IPS-18a (cell line): ENCODE data around the gene RNU7-1.
A peak's percentile ranks its signal among the peaks of the same experiment; 100 is the strongest.
"Not testable (repeated sequence)": the region's sequence is repeated elsewhere in the genome, so short reads cannot be mapped to it uniquely, and the experiment has no call there.

ENCODE experiments used
- H3K27ac ChIP-seq: one replicate; pipeline ENCODE4 v1.5.1; 2013; ENCODE audit warnings: low read length
- H3K27me3 ChIP-seq: one replicate; pipeline ENCODE4 v1.6.1; 2013; ENCODE audit warnings: mild to moderate bottlenecking, low read length; ENCODE audit not compliant: control insufficient read depth, insufficient read depth
- H3K36me3 ChIP-seq: one replicate; pipeline ENCODE4 v1.6.1; 2013; ENCODE audit warnings: low read depth, low read length; ENCODE audit not compliant: control insufficient read depth
- H3K4me1 ChIP-seq: one replicate; pipeline ENCODE4 v1.6.1; 2013; ENCODE audit warnings: low read depth, low read length; ENCODE audit not compliant: control insufficient read depth
- H3K4me3 ChIP-seq: one replicate; pipeline ENCODE4 v1.5.1; 2013; ENCODE audit warnings: low read length
- H3K9ac ChIP-seq: one replicate; pipeline ENCODE4 v1.6.1; 2013; ENCODE audit warnings: mild to moderate bottlenecking, low read length, moderate library complexity
- H3K9me3 ChIP-seq: one replicate; pipeline ENCODE4 v1.6.1; 2013; ENCODE audit warnings: low read depth, low read length; ENCODE audit not compliant: control insufficient read depth

Gene RNU7-1

GRCh38 chr12:6943722-6944380 lies at the start of gene RNU7-1, which contains the start of gene C12orf57:
TSS of gene RNU7-1 (plus strand) at chr12:6943816.
TSS of gene C12orf57 (plus strand) at chr12:6944022. CDS start at chr12:6944122, 100 bp downstream.
- Histone ChIP-seq H3K36me3 (peaks cover 12% of the 10 kb centered on the region), H3K27me3 (no peaks in the 10 kb centered on the region), H3K9ac (peak within 1 kb of the TSS; percentile 96), H3K4me1 (peaks cover 23% of the 10 kb centered on the region), H3K27ac (peak within 1 kb of the TSS; percentile 90), H3K4me3 (peak within 1 kb of the TSS; percentile 94), H3K9me3 (no peaks in the 10 kb centered on the region)

- no peaks in the 10 kb centered on the region for H3K27me3 ChIP-seq
- H3K27ac ChIP-seq: no peak overlapping the region
- H3K4me1 ChIP-seq: peaks cover 6% of the 10 kb centered on the region
- H3K4me3 ChIP-seq: no peak overlapping the region
- H3K9me3 ChIP-seq: no peaks in the 10 kb centered on the region
- no peak overlapping the region for H3K9ac ChIP-seq
- no peaks in the 10 kb centered on the region for H3K36me3 ChIP-seq
These were observed 49.3 kb upstream of the RNU7-1 start for GRCh38 chr12:6894321-6894720.

GRCh38 chr12:6896846-6897435 lies 46.7 kb upstream of the RNU7-1 start:
- no peak overlapping the region for H3K27ac ChIP-seq
- no peaks in the 10 kb centered on the region for H3K27me3 ChIP-seq
- no peak overlapping the region for H3K9ac ChIP-seq
- H3K9me3 ChIP-seq: no peaks in the 10 kb centered on the region
- no peaks in the 10 kb centered on the region for H3K36me3 ChIP-seq
- H3K4me1 ChIP-seq: no peaks in the 10 kb centered on the region
- no peak overlapping the region for H3K4me3 ChIP-seq

- Histone ChIP-seq H3K9ac (no peak overlapping the region), H3K4me1 (peaks cover 5% of the 10 kb centered on the region), H3K27me3 (no peaks in the 10 kb centered on the region), H3K9me3 (no peaks in the 10 kb centered on the region), H3K27ac (no peak overlapping the region), H3K36me3 (no peaks in the 10 kb centered on the region), H3K4me3 (no peak overlapping the region)
These were observed 44.2 kb upstream of the RNU7-1 start for GRCh38 chr12:6899427-6899826.

GRCh38 chr12:6899837-6900519 lies 43.6 kb upstream of the RNU7-1 start:
- H3K27me3 ChIP-seq: no peaks in the 10 kb centered on the region
- no peaks in the 10 kb centered on the region for H3K36me3 ChIP-seq
- H3K4me1 ChIP-seq: peaks cover 7% of the 10 kb centered on the region
- H3K9me3 ChIP-seq: no peaks in the 10 kb centered on the region
- H3K27ac ChIP-seq: no peak overlapping the region
- no peak overlapping the region for H3K9ac ChIP-seq
- H3K4me3 ChIP-seq: no peak overlapping the region

- Histone ChIP-seq H3K27me3 (peaks cover 4% of the 10 kb centered on the region), H3K9ac (no peak overlapping the region), H3K4me3 (no peak overlapping the region), H3K36me3 (no peaks in the 10 kb centered on the region), H3K4me1 (peaks cover 12% of the 10 kb centered on the region), H3K9me3 (no peaks in the 10 kb centered on the region), H3K27ac (no peak overlapping the region)
These were observed 41.2 kb upstream of the RNU7-1 start for GRCh38 chr12:6902448-6902847.

- Histone ChIP-seq H3K36me3 (no peaks in the 10 kb centered on the region), H3K4me3 (peak overlapping the region; percentile 71), H3K27ac (peak overlapping the region; percentile 1), H3K9ac (peak overlapping the region; percentile 53), H3K27me3 (peaks cover 4% of the 10 kb centered on the region), H3K9me3 (no peaks in the 10 kb centered on the region), H3K4me1 (peaks cover 12% of the 10 kb centered on the region)
These were observed 39.9 kb upstream of the RNU7-1 start for GRCh38 chr12:6903722-6904121.

- Histone ChIP-seq H3K9ac (peak within 1 kb of the TSS; percentile 90), H3K27ac (peak within 1 kb of the TSS; percentile 94), H3K9me3 (no peaks in the 10 kb centered on the region)
These were observed 39.0 kb upstream of the RNU7-1 start, which contains the start of gene LRRC23 for GRCh38 chr12:6904280-6905276. TSS of gene LRRC23 (plus strand) at chr12:6904822. CDS start at chr12:6905634, 812 bp downstream.

GRCh38 chr12:6905414-6906040 lies 38.1 kb upstream of the RNU7-1 start:
- Histone ChIP-seq H3K9me3 (no peaks in the 10 kb centered on the region), H3K9ac (peak overlapping the region; percentile 90), H3K4me3 (peak overlapping the region; percentile 71), H3K27me3 (peaks cover 4% of the 10 kb centered on the region), H3K36me3 (no peaks in the 10 kb centered on the region), H3K4me1 (peaks cover 12% of the 10 kb centered on the region), H3K27ac (peak overlapping the region; percentile 94)

More at GRCh38 chr12:6904280-6905276, 39.0 kb upstream of the RNU7-1 start, which contains the start of gene LRRC23:
- H3K27me3 ChIP-seq: peaks cover 4% of the 10 kb centered on the region
- peak within 1 kb of the TSS; percentile 71 for H3K4me3 ChIP-seq
- H3K4me1 ChIP-seq: peaks cover 12% of the 10 kb centered on the region
- H3K36me3 ChIP-seq: no peaks in the 10 kb centered on the region

GRCh38 chr12:6908141-6908540 lies 35.5 kb upstream of the RNU7-1 start:
- H3K4me3 ChIP-seq, H3K27me3 ChIP-seq, H3K27ac ChIP-seq, H3K9ac ChIP-seq, H3K9me3 ChIP-seq, H3K36me3 ChIP-seq: not testable (repeated sequence)
- H3K4me1 ChIP-seq: peaks cover 12% of the 10 kb centered on the region
